Pancreas (tissue), 10 donors: Measurements from ENCODE around the gene PTGDS. TPM values are rescaled to one million over a fixed set of nuclear protein-coding genes. Genes with fewer than 3 reads are reported as not detected.
A peak's percentile ranks its signal among the peaks of the same experiment; 100 is the strongest.

Experiments
- ATAC-seq, 4 donors: fragments of 200-7000 bp; cut with Tn5 transposase; one replicate each; pipeline versions ENCODE4 v1.8.0 to v1.9.1; 2020; ENCODE audit warnings: mild to moderate bottlenecking in 4 of 4, moderate library complexity in 4 of 4
- DNase-seq, 6 donors: peaks; one replicate each; pipeline ENCODE4 v3.0.0-alpha.2; 2020
- FAIRE-seq: peaks from 2 replicates; lab custom pipeline; 2012; peaks lifted over from hg19 to GRCh38; lab: Jason Lieb, UNC
- H3K27ac ChIP-seq, 4 donors: fragments of 200-600 bp; sonication (generic); 1 replicate in 3 of 4; 2 replicates in 1 of 4; pipeline versions ENCODE4 v1.5.0 to v1.8.0; 2020
- H3K27me3 ChIP-seq, 4 donors: fragments of 200-600 bp; one replicate each; pipeline ENCODE4 v1.8.0; 2021
- H3K36me3 ChIP-seq, 3 donors: fragments of 200-600 bp; sonication (generic) in 1 of 3; one replicate each; pipeline versions ENCODE4 v1.5.0 to v1.8.0; 2020 to 2021
- H3K4me1 ChIP-seq, 3 donors: fragments of 200-600 bp; one replicate each; pipeline ENCODE4 v1.8.0; 2021
- H3K4me3 ChIP-seq, 4 donors: fragments of 200-600 bp; sonication (generic) in 2 of 4; one replicate each; pipeline versions ENCODE4 v1.5.0 to v1.8.0; 2020 to 2021
- H3K9me3 ChIP-seq, 4 donors: fragments of 200-600 bp; one replicate each; pipeline ENCODE4 v1.8.0; 2021
- WGBS, 2 donors: extraction: QIAGEN DNeasy Blood & Tissue Kit; methylation state at CpG; one replicate each; pipeline ENCODE4 v1.1.7; 2013; 5-methylcytosine and 5-hydroxymethylcytosine counted together
- intact Hi-C, 3 donors: fragments of 100-400 bp; cut with DNase I; formaldehyde crosslinking; loops; one replicate each; pipeline versions ENCODE4 v1.11.1 to v1.14.2; 2022
- polyA plus RNA-seq, 2 donors: library from polyadenylated mRNA; stranded (reverse); fragments of 200-250 nt; gene quantifications; one replicate each; pipeline ENCODE4 v1.2.3, GENCODE V29; 2013
- total RNA-seq, 6 donors: library from RNA; stranded (reverse); fragmentation: NEBNext Ultra II Directional in 4 of 6; extraction: Animal tissue kit (Norgen Biotek cat#: 25700) in 4 of 6; gene quantifications; one replicate each; pipeline versions ENCODE4 v1.2.1 to v1.2.4, GENCODE V29; 2021 to 2023
- TF ChIP-seq, protein P1 (sequence below), 4 donors: fragments of 200-600 bp; sonication (generic) in 3 of 4; IDR thresholded peaks; one replicate each; pipeline versions ENCODE4 v1.5.0 to v1.8.0; 2021; ENCODE audit warnings: antibody characterized with exemption in 4 of 4
- donor health status: healthy with polysubstance abuse.
- donor health status: DM: no; HTN: no; CAD: no; lungs with moderate emphysema.
- donor health status: DM: no; HTN: no; CAD: no.
- donor health status: control.
- donor health status: control.
- donor health status: Bipolar disorder and iron deficiency.
- donor health status: DM: yes; HTN: yes; CAD: no.
- donor health status: DM: no; HTN: no; CAD: no.
- donor health status: DM: no; HTN: no; CAD: no.
- donor health status: DM: yes; HTN: yes; CAD: no.

PTGDS gene
- total and polyA plus RNA-seq, 8 donors = 5.7 to 49.1 (median 36.9) TPM

DNA sequence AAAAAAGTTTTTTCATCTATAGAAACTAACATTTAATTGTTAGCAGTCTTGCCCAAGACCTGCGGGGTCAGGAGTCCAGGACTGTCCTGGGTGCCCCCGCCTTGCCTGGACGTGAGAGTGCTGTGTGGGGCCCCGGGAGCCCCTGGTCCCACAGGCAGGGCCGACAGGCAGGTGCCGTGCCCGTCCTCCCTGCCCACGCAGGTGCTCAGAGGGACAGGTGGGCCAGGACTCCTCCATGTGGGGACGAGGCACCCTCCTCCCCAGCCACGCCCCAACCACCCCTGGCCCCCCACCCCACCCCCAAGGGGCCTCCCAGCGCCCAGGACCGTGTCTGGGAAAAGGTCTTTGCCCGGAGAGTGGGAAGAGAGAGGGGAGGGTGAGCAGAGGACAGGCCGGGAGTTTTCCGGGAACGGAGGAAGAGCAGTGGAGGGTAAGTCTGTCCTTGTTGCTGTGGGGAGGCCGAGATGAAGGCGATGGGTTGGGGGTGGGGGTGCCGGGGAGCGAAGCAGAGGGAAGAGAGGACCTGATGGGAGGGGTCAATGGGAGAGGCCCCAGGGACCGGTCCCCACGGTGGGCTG, 28.0 kb upstream of the PTGDS start:
- DNase-seq = peak in 2 of 6 donors; percentile 46 to 84

DNA sequence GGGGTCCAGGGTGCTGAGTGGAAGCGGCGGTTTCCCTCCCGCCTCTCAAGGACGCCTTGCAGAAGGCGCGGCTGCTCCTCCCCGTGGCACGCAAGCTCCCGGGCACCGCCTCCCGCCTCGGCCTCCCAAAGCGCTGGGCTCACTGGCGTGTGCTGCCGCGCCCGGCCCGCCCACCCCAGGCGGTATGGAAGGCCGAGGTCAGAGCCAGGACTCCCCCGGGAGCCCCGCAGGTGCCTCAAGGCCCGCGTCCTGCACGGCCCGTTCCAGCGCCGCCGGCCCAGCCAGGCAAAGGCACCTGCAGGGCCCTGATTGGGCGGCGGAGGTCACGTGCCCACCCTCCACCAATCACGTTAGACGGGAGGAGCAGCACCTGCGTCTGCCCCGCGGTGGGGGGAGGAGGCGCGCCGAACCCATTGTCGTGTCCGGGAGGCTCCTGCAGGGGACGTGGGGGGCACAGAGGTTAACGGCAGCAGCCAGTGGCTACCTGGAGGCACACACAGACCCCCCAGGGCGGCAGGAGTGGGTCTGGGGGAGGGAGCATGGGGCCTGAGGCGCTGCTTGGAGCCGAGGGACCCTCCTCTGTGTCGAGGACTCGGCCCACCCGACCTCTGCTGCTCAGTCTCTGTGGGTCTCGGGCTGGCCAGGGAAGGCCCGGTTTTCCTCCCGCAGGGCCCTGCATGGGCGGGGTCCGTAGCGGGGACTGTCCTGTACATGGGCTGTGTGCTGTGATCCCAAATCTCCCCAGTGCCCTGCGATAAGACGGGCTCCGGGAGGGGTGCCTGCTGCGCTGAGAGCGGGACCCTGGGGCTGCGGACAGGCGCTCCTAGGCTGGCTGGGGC, 27.3 kb upstream of the PTGDS start:
- FAIRE-seq = no peak

More for the DNA sequence above, 28.0 kb upstream of the PTGDS start:
- Histone ChIP-seq H3K27ac (peak overlapping the region; percentile 93 to 94 (median 94)), H3K27me3 (no peaks in the 10 kb centered on the region), H3K36me3 (no peaks in the 10 kb centered on the region), H3K4me3 (peak overlapping the region; percentile 58 to 71 (median 66)), H3K9me3 (no peaks in the 10 kb centered on the region), H3K4me1 (peaks cover 0 to 18% (median 0%) of the 10 kb centered on the region in 3 donors)
- WGBS, 2 donors = 8 to 9% methylated on average over 19 to 21 of the region's 22 CpGs
- intact Hi-C loops = loop anchor here in 1 of 3 donors (5.0 to 10.0 kb wide), 3 partner anchors 88 to 155 kb away; partner anchors contain the start of genes AJM1, CCDC183, PHPT1 and TMEM141
- TF ChIP-seq, protein P1, sequence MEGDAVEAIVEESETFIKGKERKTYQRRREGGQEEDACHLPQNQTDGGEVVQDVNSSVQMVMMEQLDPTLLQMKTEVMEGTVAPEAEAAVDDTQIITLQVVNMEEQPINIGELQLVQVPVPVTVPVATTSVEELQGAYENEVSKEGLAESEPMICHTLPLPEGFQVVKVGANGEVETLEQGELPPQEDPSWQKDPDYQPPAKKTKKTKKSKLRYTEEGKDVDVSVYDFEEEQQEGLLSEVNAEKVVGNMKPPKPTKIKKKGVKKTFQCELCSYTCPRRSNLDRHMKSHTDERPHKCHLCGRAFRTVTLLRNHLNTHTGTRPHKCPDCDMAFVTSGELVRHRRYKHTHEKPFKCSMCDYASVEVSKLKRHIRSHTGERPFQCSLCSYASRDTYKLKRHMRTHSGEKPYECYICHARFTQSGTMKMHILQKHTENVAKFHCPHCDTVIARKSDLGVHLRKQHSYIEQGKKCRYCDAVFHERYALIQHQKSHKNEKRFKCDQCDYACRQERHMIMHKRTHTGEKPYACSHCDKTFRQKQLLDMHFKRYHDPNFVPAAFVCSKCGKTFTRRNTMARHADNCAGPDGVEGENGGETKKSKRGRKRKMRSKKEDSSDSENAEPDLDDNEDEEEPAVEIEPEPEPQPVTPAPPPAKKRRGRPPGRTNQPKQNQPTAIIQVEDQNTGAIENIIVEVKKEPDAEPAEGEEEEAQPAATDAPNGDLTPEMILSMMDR (IDR thresholded peaks at IDR 0.05) = no peak
- peak; percentile 9 to 16 (median 12) for ATAC-seq
- FAIRE-seq = no peak

DNA sequence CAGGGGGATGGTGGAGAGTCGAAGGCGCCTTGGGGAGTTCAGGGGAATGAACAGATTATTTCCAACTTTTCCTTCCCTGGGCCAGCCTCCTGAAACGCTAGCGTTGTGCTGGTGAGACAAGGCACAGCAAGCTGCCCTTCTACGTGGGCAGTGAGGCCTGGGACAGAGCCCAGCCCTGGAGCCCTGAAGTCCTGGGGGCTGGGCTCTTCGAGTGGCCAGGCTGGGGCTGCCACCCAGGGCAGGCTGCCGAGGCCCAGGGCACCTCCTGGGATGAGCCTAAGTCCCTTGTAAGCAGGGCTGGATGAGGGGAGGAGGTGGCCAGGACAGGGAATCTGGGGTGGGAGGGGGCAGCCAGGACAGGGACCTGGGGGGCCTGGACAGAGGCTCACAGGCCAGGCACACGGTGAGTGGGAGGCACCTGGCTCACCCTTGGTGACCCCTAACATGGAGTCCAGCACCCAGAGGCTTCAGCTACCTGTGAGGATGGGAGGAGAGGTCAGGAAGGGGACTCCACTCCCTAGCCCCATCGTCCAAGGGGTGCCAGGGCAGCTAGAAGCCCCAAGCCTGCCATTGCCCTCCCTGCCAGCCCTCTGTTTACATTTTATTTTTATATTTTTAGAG, 26.5 kb upstream of the PTGDS start:
- Histone ChIP-seq H3K36me3 (no peaks in the 10 kb centered on the region), H3K4me3 (peak overlapping the region; percentile 58 to 71 (median 66)), H3K4me1 (peaks cover 0 to 18% (median 0%) of the 10 kb centered on the region in 3 donors), H3K27ac (peak overlapping the region; percentile 93 to 94 (median 94)), H3K27me3 (no peaks in the 10 kb centered on the region), H3K9me3 (no peaks in the 10 kb centered on the region)
- ATAC-seq (peak; percentile 19 to 46 (median 22)), DNase-seq (peak in 2 of 6 donors; percentile 54 to 65), FAIRE-seq (no peak)
- intact Hi-C loops = loop anchor here in 1 of 3 donors (10.0 kb wide), 1 partner anchor 74 kb away; the partner anchor contains the start of gene ABCA2
- WGBS, 2 donors = 13 to 14% methylated on average over 8 to 9 of the region's 9 CpGs
- TF ChIP-seq, protein P1 (IDR thresholded peaks at IDR 0.05) = no peak

More for the DNA sequence above, 27.3 kb upstream of the PTGDS start:
- Histone ChIP-seq H3K36me3 (no peaks in the 10 kb centered on the region), H3K27me3 (no peaks in the 10 kb centered on the region), H3K4me1 (peaks cover 0 to 18% (median 0%) of the 10 kb centered on the region in 3 donors), H3K27ac (peak overlapping the region; percentile 93 to 94 (median 94)), H3K4me3 (peak overlapping the region; percentile 58 to 71 (median 66)), H3K9me3 (no peaks in the 10 kb centered on the region)
- WGBS, 2 donors = 1 to 2% methylated on average over 37 to 63 of the region's 63 CpGs
- intact Hi-C loops = loop anchor here in 2 of 3 donors (5.0 to 10.0 kb wide), 4 partner anchors 75 to 155 kb away; partner anchors contain the start of genes ABCA2 (in 1 of the 2), AJM1 (in 1 of the 2), CCDC183 (in 1 of the 2) and PHPT1 (in 1 of the 2)
- TF ChIP-seq, protein P1 (IDR thresholded peaks at IDR 0.05) = peak in 1 of 4 donors; percentile 15
- DNase-seq (peak; percentile 96 to 99 (median 98)), ATAC-seq (peak; percentile 92 to 95 (median 94))

DNA sequence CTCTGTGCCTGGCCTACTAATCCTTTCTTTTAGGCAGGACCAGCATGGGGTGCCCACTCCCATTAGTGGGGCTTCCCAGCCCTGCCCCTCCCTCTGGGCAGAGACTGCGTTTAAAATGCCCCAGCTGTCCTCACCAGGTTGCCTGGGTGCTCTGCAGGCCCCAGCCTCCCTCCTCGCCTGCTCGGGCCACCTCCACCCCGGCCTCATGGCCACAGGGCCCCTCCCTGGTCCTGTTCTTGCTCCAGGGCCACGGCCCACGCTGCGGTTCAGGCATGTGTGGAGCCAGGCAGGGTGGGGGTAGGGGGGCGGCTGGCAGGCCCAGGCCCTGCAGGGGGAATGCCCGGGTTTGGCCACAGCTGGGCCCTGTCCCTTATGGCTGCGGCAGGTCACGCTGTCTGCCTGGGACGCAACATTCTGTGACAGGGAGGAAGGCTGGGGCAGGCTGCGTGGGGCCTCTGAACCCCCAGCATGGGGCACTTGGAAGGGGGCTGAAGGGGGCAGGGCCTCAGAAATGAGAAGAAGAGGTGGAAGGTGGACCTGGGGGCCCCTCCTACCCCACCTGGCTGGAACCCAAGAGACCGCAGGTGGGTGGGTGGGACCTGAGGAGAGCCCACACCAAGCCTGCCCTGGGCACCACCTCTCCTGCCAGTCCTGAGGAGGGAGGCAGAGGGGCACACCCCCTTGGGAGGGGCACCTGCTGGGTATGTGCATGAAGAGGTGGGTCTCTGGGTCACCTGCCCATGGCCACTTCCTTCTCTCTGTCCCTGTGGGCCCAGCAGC, 25.6 kb upstream of the PTGDS start, which contains the start of gene LCN12:
Gene LCN12, plus strand, starts transcription at position 733 of the 780 bp plus-strand sequence. CDS start 55 bp downstream, outside the sequence.
- H3K27me3 ChIP-seq = no peaks in the 10 kb centered on the region
- 73 to 82% methylated on average over 13 to 14 of the region's 14 CpGs for WGBS, 2 donors
- intact Hi-C loops = loop anchor here in 1 of 3 donors (10.0 kb wide), 1 partner anchor 73 kb away; the partner anchor contains the start of gene ABCA2
- TF ChIP-seq, protein P1 (IDR thresholded peaks at IDR 0.05) = no peak
- DNase-seq (peak in 2 of 6 donors; percentile 50 to 80), ATAC-seq (no peak), FAIRE-seq (no peak)
- no peak within 1 kb of the TSS for H3K4me3 ChIP-seq
- H3K27ac ChIP-seq = peak within 1 kb of the TSS; percentile 42 to 94 (median 94)
- H3K4me1 ChIP-seq = peaks cover 0 to 18% (median 0%) of the 10 kb centered on the region in 3 donors
- H3K36me3 ChIP-seq = no peaks in the 10 kb centered on the region
- H3K9me3 ChIP-seq = no peaks in the 10 kb centered on the region
